LHCN-M2 (cell line): Measurements from ENCODE around the gene DPP4. TPM values are rescaled to one million over a fixed set of nuclear protein-coding genes. Genes with fewer than 3 reads are reported as not detected.
"Not testable (repeated sequence)": the region's sequence is repeated elsewhere in the genome, so short reads cannot be mapped to it uniquely, and the experiment has no call there.

Experiments
- DNase-seq: peaks from one replicate; pipeline ENCODE4 v3.0.0-alpha.2; 2012; ENCODE audit warnings: low read depth
- total RNA-seq: library from RNA; depleted of rRNA; stranded (reverse); fragments of >200 nt; gene quantifications from 2 replicates; pipeline ENCODE4 v1.2.3, GENCODE V29; 2014

DPP4 gene
- total RNA-seq, 1 experiment from 2014 or later, result 27.7 TPM

DNA sequence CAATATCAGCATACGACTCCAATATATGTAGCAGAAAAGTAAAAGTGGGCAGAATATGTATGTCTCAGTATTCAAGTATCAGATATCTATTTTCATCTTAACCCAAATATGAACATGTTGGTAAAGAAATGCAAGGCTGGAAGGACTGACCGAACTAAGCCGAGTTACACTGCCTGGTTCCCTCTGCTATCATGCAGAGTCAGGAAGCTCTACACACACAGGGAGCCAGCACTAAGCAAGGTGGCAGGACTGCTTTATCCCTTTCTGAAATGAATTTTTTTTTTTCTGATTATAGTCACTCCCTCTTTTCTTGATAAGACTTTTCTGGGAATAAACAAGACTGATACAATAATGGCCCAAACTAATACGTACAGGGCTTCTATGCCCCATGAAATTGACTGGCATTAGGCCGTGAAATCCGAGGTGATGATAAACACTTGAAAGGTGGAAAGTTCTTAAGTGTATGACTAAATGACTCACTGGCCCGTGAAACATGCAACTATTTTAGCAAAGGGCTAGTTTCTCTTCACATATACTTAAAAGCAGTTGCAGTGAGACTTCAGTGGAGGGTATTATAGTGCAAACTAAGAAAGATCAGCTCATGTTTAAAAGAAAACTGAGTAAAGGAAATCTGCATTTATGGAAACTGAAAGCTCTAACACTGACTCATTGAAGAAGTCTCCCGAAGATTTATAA, 14.9 kb downstream of the DPP4 start:
- DNase-seq, result peak; percentile 61

DNA sequence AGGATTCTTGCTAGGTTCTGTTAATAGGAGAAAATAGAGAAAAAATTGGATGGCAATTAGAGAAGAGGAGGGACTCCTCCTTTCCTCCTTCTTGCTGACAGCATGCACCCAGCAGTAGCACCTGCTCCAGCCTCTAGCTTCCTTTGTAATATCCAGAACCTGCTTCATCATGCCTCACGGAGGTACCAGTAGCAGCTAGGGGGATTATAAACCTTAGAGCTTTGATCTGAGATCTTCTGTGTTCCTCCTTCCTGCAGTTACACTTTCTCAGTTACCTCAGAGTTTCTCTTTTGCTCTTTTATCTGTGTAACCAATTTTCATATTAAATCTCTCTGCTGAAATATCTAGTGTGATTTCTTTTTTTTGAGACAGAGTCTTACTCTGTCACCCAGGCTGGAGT, 16.6 kb downstream of the DPP4 start:
- DNase-seq, result no peak

DNA sequence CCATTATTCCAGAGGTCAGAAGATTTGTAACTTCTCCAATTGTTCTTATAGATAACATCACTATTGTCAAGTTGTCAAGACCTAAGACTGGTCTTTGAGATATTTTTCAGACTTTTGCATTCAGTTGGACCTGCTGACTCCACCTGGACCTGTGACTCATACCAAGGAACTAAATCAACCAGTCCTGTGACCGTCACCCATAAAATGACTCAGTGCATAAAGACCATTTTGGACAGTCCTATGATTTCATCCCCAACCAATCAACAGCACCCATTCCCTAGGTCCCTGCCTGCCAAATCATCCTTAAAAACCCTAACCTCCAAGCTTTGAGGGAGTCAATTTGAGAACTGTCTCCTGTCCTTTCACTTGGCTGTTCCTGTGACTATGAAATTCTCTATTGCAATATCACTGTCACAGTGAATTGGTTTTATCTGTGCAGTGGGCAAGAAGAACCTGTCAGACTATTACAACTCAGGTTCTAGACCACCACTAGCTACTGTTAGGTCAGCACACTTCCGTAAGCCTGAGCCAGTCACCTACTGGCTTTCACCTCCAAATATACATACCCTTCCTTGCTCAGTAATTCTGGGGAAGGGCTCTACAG, 17.1 kb downstream of the DPP4 start:
- DNase-seq, result no peak

DNA sequence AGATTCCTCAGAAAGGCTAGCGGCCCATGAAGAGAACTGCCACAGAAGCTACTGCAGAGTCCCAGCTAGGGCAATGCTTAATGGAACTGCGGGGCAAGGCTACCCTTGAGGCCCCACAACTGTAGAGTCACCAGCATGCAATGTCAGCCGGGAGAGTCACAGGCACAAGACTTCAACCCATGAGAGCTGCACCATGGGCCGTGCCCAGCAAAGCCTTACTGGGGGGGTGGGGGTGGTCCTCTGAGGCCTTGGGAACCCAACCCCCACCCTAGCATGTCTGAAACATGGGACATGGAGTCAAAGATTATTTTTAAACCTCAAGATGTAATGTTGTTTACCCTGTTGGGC, 20.2 kb downstream of the DPP4 start:
- DNase-seq, result no peak

GRCh38 chr2:162053066-162053807, 20.8 kb downstream of the DPP4 start:
- DNase-seq, result peak; percentile 36

DNA sequence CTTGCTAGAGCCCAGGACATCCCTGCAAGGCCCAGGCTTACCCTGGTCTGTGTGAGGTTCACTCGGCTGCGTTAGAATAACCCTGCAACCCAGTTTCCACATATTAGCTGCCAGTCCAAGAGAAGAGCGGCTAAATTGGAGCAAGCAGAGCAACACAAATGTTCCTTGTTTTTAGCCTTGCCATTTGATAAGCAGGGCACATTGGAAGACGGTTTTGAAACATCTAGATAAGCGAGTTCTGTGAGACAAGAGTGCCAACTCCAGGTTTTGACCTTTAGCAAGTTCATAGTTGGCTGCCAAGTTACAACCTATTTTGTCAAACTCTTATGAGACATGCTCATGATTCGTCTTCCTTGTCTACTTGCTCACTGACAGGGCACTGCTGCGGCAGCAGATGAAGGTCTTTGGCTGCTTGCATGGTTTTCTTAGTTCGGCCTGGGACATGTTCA, 23.5 kb downstream of the DPP4 start:
- no peak for DNase-seq

DNA sequence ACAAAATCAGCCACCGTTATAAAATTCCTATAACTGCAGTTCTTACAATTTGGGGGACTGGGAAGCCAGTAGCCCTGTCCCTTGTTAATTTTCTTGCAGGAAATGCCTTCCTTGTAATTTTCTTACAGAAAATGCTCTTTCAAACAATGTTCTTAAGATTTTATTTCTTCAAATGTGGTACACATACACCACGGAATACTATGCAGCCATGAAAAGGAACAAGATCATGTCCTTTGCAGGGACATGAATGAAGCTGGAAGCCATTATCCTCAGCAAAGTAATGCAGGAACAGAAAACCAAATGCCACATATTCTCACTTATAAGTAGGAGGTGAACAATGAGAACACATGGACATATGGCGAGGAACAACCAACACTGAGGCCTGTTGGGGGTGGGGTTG, 24.9 kb downstream of the DPP4 start:
- DNase-seq, result not testable (repeated sequence)

GRCh38 chr2:162044586-162044985, 29.4 kb downstream of the DPP4 start:
- no peak for DNase-seq

GRCh38 chr2:162043132-162043531, 30.9 kb downstream of the DPP4 start:
- no peak for DNase-seq

DNA sequence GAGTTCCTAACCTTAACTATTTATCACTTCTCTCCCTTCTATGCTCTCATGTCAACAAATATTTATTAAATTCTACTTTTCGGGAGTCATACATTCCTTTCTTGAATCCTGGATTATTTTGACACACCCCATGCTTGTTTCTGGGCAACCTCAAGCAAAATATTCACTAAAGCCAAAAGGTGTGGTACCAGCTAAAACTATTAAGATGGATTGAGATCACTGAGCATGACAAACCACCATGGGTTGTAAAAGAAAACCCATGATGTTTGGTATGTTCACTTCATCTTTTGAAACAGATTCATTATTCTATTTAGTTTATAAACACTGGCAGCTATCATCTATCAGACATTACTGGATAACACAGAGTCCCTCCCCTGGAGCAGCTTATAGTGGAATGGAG, 32.5 kb downstream of the DPP4 start:
- DNase-seq, result no peak

GRCh38 chr2:162038725-162039124, 35.3 kb downstream of the DPP4 start:
- no peak for DNase-seq

- no peak for DNase-seq
These were observed 36.1 kb downstream of the DPP4 start for GRCh38 chr2:162037886-162038285.

- DNase-seq, result no peak
These were observed 36.8 kb downstream of the DPP4 start for GRCh38 chr2:162037028-162037795.

GRCh38 chr2:162035981-162036380, 38.0 kb downstream of the DPP4 start:
- DNase-seq, result no peak

- DNase-seq, result no peak
These were observed 43.4 kb downstream of the DPP4 start for GRCh38 chr2:162030363-162031190.

- peak; percentile 86 for DNase-seq
These were observed 44.6 kb downstream of the DPP4 start for GRCh38 chr2:162029287-162029901.

- DNase-seq, result no peak
These were observed 45.5 kb downstream of the DPP4 start for GRCh38 chr2:162028511-162028910.

DNA sequence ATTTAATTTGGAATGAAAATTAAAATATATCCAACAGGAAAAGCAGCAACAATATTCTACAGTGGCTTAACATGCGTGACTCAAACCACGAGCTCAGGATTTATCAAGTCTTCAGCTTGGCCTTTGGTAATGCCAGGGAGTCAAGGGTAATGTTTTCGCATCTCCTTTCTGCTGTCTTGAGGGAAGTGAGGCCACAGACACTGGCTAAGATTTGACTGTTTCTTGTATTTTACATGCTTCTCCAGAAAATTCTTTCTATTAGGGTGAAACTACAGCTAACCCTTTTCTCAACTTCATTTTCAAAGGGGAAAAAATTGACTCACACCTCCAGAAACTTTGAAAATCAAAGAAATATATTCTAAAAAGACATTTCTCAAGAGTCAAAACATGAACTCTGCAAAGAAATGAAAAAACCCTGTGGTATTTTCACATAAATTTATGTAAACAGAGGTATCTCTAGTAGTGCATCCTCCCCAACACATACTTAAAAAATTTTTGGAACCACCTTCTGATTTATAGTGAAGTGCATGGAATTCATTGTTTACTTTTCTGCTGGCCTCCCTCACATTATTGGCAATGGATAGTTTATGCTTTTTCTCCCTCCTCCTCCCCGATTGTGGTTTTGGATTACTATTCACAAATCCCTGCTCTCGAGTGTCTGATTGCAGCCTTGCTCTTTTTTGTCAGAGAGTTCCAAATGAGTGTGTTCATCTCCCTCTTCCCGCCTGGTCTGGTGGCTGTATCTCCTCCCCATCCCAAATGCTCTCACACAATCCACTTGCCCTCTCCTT, 48.7 kb downstream of the DPP4 start:
- peak; percentile 56 for DNase-seq

- DNase-seq, result peak; percentile 56
These were observed 51.6 kb downstream of the DPP4 start for GRCh38 chr2:162022290-162022945.
